ENCODE measurements around the gene TCF7. TPM values are rescaled to one million over a fixed set of nuclear protein-coding genes. Genes with fewer than 3 reads are reported as not detected.

Gene TCF7
- total and polyA plus RNA-seq, 2 donors (not counting 1 experiment from before 2014, with no cell fraction given) = 3.1 to 3.3 TPM

- Histone ChIP-seq H3K27ac (ENCODE audit: insufficient read depth, low read length) (no peak overlapping the region), H3K36me3 (ENCODE audit: control insufficient read depth, insufficient read depth, low read length) (peaks cover 11% of the 10 kb centered on the region), H3K4me1 (ENCODE audit: control insufficient read depth, extremely low read depth, insufficient read depth, low read length) (no peaks in the 10 kb centered on the region), H4K20me1 (ENCODE audit: control insufficient read depth, extremely low read depth, insufficient read depth, low read length) (no peaks in the 10 kb centered on the region), H3K4me2 (ENCODE audit: extremely low read depth, insufficient read depth, low read length) (no peak overlapping the region), H3K9ac (ENCODE audit: insufficient read depth, low read length) (no peak overlapping the region), H3K4me3 (replicated peaks in 1 of 4; ENCODE audit: control extremely low read depth in 1 of 4, insufficient read depth in 1 of 4, low read depth in 3 of 4, low read length in 4 of 4) (no peak overlapping the region), H3K27me3 (ENCODE audit: control insufficient read depth, insufficient read depth, low read length) (no peaks in the 10 kb centered on the region), H3K9me3 (ENCODE audit: control insufficient read depth, insufficient read depth, low read depth, low read length) (no peaks in the 10 kb centered on the region), H3K79me2 (ENCODE audit: control insufficient read depth, insufficient read depth, low read length) (peaks cover 11% of the 10 kb centered on the region), H2AFZ (ENCODE audit: low read length) (no peak overlapping the region)
- DNase-seq (ENCODE audit: low read depth in 2 of 2) = no peak
- no peak for TF ChIP-seq EZH2 (IDR thresholded peaks at IDR 0.05; ENCODE audit: low read length, missing control alignments)
- TF ChIP-seq CTCF (conservative IDR thresholded peaks at IDR 0.05 in 1 of 2, IDR thresholded peaks at IDR 0.05 in 1 of 2; ENCODE audit: low read depth in 1 of 2, low read length in 2 of 2) = no peak
Observed at GRCh38 chr5:134162592-134162991, 48.1 kb downstream of the TCF7 start.

- Histone ChIP-seq H2AFZ (ENCODE audit: low read length) (no peak overlapping the region), H3K4me3 (replicated peaks in 1 of 4; ENCODE audit: control extremely low read depth in 1 of 4, insufficient read depth in 1 of 4, low read depth in 3 of 4, low read length in 4 of 4) (no peak overlapping the region), H3K4me1 (ENCODE audit: control insufficient read depth, extremely low read depth, insufficient read depth, low read length) (peaks cover 5% of the 10 kb centered on the region), H3K9ac (ENCODE audit: insufficient read depth, low read length) (no peak overlapping the region), H3K4me2 (ENCODE audit: extremely low read depth, insufficient read depth, low read length) (no peak overlapping the region), H3K9me3 (ENCODE audit: control insufficient read depth, insufficient read depth, low read depth, low read length) (no peaks in the 10 kb centered on the region), H4K20me1 (ENCODE audit: control insufficient read depth, extremely low read depth, insufficient read depth, low read length) (peaks cover 6% of the 10 kb centered on the region), H3K27ac (ENCODE audit: insufficient read depth, low read length) (no peak overlapping the region), H3K27me3 (ENCODE audit: control insufficient read depth, insufficient read depth, low read length) (no peaks in the 10 kb centered on the region), H3K36me3 (ENCODE audit: control insufficient read depth, insufficient read depth, low read length) (peaks cover 14% of the 10 kb centered on the region), H3K79me2 (ENCODE audit: control insufficient read depth, insufficient read depth, low read length) (peaks cover 77% of the 10 kb centered on the region)
- no peak for DNase-seq (ENCODE audit: low read depth in 2 of 2)
- no peak for TF ChIP-seq CTCF (conservative IDR thresholded peaks at IDR 0.05 in 1 of 2, IDR thresholded peaks at IDR 0.05 in 1 of 2; ENCODE audit: low read depth in 1 of 2, low read length in 2 of 2)
- no peak for TF ChIP-seq EZH2 (IDR thresholded peaks at IDR 0.05; ENCODE audit: low read length, missing control alignments)
Observed at GRCh38 chr5:134171972-134172371, 57.5 kb downstream of the TCF7 start.

GRCh38 chr5:134174841-134175839 is 60.7 kb downstream of the TCF7 start:
- Histone ChIP-seq H3K27me3 (ENCODE audit: control insufficient read depth, insufficient read depth, low read length) (no peaks in the 10 kb centered on the region), H3K9me3 (ENCODE audit: control insufficient read depth, insufficient read depth, low read depth, low read length) (no peaks in the 10 kb centered on the region), H3K79me2 (ENCODE audit: control insufficient read depth, insufficient read depth, low read length) (peaks cover 63% of the 10 kb centered on the region), H3K4me1 (ENCODE audit: control insufficient read depth, extremely low read depth, insufficient read depth, low read length) (peaks cover 7% of the 10 kb centered on the region), H3K27ac (ENCODE audit: insufficient read depth, low read length) (peak overlapping the region; percentile 96), H3K4me2 (ENCODE audit: extremely low read depth, insufficient read depth, low read length) (peak overlapping the region; percentile 95), H3K9ac (ENCODE audit: insufficient read depth, low read length) (peak overlapping the region; percentile 98), H3K36me3 (ENCODE audit: control insufficient read depth, insufficient read depth, low read length) (peaks cover 8% of the 10 kb centered on the region), H2AFZ (ENCODE audit: low read length) (no peak overlapping the region), H3K4me3 (replicated peaks in 1 of 4; ENCODE audit: control extremely low read depth in 1 of 4, insufficient read depth in 1 of 4, low read depth in 3 of 4, low read length in 4 of 4) (peak overlapping the region; percentile 79 to 100 (median 95)), H4K20me1 (ENCODE audit: control insufficient read depth, extremely low read depth, insufficient read depth, low read length) (peaks cover 6% of the 10 kb centered on the region)
- TF ChIP-seq EZH2 (IDR thresholded peaks at IDR 0.05; ENCODE audit: low read length, missing control alignments) (no peak), CTCF (conservative IDR thresholded peaks at IDR 0.05 in 1 of 2, IDR thresholded peaks at IDR 0.05 in 1 of 2; ENCODE audit: low read depth in 1 of 2, low read length in 2 of 2) (no peak)
- DNase-seq (ENCODE audit: low read depth in 2 of 2) = peak; percentile 63 to 66

All from fibroblast of lung (primary cell).